ENCODE measurements around the gene GREB1L. TPM values are rescaled to one million over a fixed set of nuclear protein-coding genes. Genes with fewer than 3 reads are reported as not detected.

Gene GREB1L
- total RNA-seq, 1 donor from 2014 or later: 12.3 TPM

GRCh38 chr18:21298351-21298750 lies 56.3 kb downstream of the GREB1L start:
- no peaks in the 10 kb centered on the region for H3K9me3 ChIP-seq (replicated peaks)
- DNase-seq: no peak
- no peaks in the 10 kb centered on the region for H3K36me3 ChIP-seq
- H3K4me1 ChIP-seq: no peaks in the 10 kb centered on the region
- TF ChIP-seq CTCF (IDR thresholded peaks at IDR 0.05; ENCODE audit: borderline replicate concordance): no peak
- intact Hi-C loops (cut with micrococcal nuclease): no loop called here
- no peaks in the 10 kb centered on the region for H3K27me3 ChIP-seq (ENCODE audit: low read depth)
- H3K4me3 ChIP-seq: no peak overlapping the region
- H3K27ac ChIP-seq (replicated peaks): no peak overlapping the region

GRCh38 chr18:21300035-21300907 lies 58.2 kb downstream of the GREB1L start:
- no peak for DNase-seq
- peaks cover 4% of the 10 kb centered on the region for H3K4me1 ChIP-seq

DNA sequence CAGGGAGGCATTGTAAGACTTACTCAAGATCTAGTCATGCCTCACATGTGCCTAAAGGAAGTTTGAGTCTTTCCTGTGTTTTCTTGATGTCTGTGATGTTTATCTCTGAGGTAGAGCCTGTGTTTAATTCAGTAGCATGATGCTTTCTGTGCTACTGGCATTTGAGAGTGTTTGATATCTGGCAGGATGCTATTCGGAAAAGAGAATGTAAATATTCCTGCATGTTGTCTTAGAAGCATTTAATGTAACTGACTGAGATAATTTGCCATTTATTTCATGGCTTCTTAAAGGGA lies 58.8 kb downstream of the GREB1L start:
- DNase-seq: no peak
- Histone ChIP-seq H3K4me3 (no peak overlapping the region), H3K27ac (replicated peaks) (no peak overlapping the region), H3K9me3 (replicated peaks) (no peaks in the 10 kb centered on the region), H3K36me3 (no peaks in the 10 kb centered on the region), H3K27me3 (ENCODE audit: low read depth) (no peaks in the 10 kb centered on the region), H3K4me1 (peaks cover 4% of the 10 kb centered on the region)
- no peak for TF ChIP-seq CTCF (IDR thresholded peaks at IDR 0.05; ENCODE audit: borderline replicate concordance)
- intact Hi-C loops (cut with micrococcal nuclease): no loop called here

More at GRCh38 chr18:21300035-21300907, 58.2 kb downstream of the GREB1L start:
- H3K9me3 ChIP-seq (replicated peaks): no peaks in the 10 kb centered on the region
- no peaks in the 10 kb centered on the region for H3K27me3 ChIP-seq (ENCODE audit: low read depth)
- no peak overlapping the region for H3K4me3 ChIP-seq
- intact Hi-C loops (cut with micrococcal nuclease): no loop called here
- TF ChIP-seq CTCF (IDR thresholded peaks at IDR 0.05; ENCODE audit: borderline replicate concordance): no peak
- no peak overlapping the region for H3K27ac ChIP-seq (replicated peaks)
- no peaks in the 10 kb centered on the region for H3K36me3 ChIP-seq

DNA sequence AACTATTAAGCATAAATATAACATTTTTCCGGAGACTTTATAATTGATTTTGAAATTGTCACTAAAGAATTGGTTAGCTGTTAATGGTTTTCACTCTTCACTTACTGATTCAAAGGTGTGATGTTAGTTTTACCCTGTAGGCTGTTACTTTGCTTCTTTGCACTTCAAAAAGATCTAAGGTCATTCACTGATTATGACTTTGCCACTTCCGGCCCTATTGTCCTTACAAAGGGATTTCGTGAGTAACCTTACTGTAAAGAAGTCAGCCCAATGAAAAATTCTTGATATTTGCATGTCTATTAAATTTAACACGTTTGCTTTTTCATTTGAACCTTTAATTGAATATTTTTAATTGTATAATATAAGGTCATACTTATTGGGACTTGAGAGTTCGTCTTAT lies 61.4 kb downstream of the GREB1L start:
- H3K27ac ChIP-seq (replicated peaks): no peak overlapping the region
- H3K36me3 ChIP-seq: no peaks in the 10 kb centered on the region
- DNase-seq: no peak
- H3K27me3 ChIP-seq (ENCODE audit: low read depth): no peaks in the 10 kb centered on the region
- no peak for TF ChIP-seq CTCF (IDR thresholded peaks at IDR 0.05; ENCODE audit: borderline replicate concordance)
- intact Hi-C loops (cut with micrococcal nuclease): no loop called here
- no peaks in the 10 kb centered on the region for H3K9me3 ChIP-seq (replicated peaks)
- H3K4me1 ChIP-seq: peaks cover 10% of the 10 kb centered on the region
- no peak overlapping the region for H3K4me3 ChIP-seq

- intact Hi-C loops (cut with micrococcal nuclease): no loop called here
These were observed 61.9 kb downstream of the GREB1L start for GRCh38 chr18:21303895-21304294.

More at GRCh38 chr18:21303895-21304294, 61.9 kb downstream of the GREB1L start:
- no peak for TF ChIP-seq CTCF (IDR thresholded peaks at IDR 0.05; ENCODE audit: borderline replicate concordance)
- H3K9me3 ChIP-seq (replicated peaks): no peaks in the 10 kb centered on the region
- H3K4me1 ChIP-seq: peaks cover 10% of the 10 kb centered on the region
- DNase-seq: no peak
- H3K4me3 ChIP-seq: no peak overlapping the region
- H3K27me3 ChIP-seq (ENCODE audit: low read depth): no peaks in the 10 kb centered on the region
- H3K27ac ChIP-seq (replicated peaks): no peak overlapping the region
- H3K36me3 ChIP-seq: no peaks in the 10 kb centered on the region

Measured in left ventricle myocardium inferior (tissue), 1 donor.